WERI-Rb-1 (cell line): ENCODE results near the gene CERKL.

Experiments
- DNase-seq: peaks from one replicate; pipeline ENCODE4 v3.0.0-alpha.2; 2020
- H3K27ac ChIP-seq: fragments of 250-450 bp; sonication (Bioruptor Pico); 2 replicates; pipeline ENCODE4 v1.5.1; 2020; ENCODE audit warnings: mild to moderate bottlenecking, moderate library complexity
- H3K27me3 ChIP-seq: fragments of 250-450 bp; sonication (Bioruptor Pico); 2 replicates; pipeline ENCODE4 v1.5.1; 2021; ENCODE audit warnings: mild to moderate bottlenecking, low read depth, moderate library complexity; ENCODE audit not compliant: insufficient read depth, severe bottlenecking
- H3K36me3 ChIP-seq: fragments of 250-450 bp; sonication (Bioruptor Pico); 2 replicates; pipeline ENCODE4 v1.5.1; 2020; ENCODE audit warnings: mild to moderate bottlenecking, moderate library complexity
- H3K4me3 ChIP-seq: 2 replicates; pipeline ENCODE4 v1.5.1; 2011; ENCODE audit warnings: low read depth, mild to moderate bottlenecking, control low read depth, low read length
- H3K9me3 ChIP-seq: fragments of 250-450 bp; sonication (Bioruptor Pico); 2 replicates; pipeline ENCODE4 v1.5.1; 2021; ENCODE audit warnings: mild to moderate bottlenecking, moderate library complexity; ENCODE audit not compliant: severe bottlenecking
- TF ChIP-seq, protein P1 (sequence below): IDR thresholded peaks from 2 replicates; pipeline ENCODE4 v1.5.1; 2011; ENCODE audit warnings: low read depth, mild to moderate bottlenecking, control low read depth, inconsistent platforms, low read length

The CERKL gene

DNA sequence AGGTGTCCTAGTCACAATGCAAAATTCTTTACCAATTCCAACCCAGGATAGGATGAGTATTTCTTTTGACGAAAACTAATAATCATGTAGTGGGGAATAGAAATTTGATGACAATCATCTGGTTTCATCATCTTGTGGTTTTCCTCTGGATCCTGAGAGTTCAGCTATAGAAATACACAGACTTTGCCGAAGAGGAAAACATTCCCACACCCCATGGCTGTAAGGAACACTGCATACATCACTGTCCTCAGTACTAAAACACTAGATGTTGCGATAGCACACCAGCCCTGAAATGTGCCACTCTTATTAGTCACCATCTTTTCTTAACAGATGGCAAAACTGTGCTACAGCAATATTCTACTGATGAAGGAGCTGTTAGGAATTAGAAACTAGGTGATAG lies 29.4 kb downstream of the CERKL start:
- no peak overlapping the region for H3K27ac ChIP-seq
- no peaks in the 10 kb centered on the region for H3K9me3 ChIP-seq
- no peaks in the 10 kb centered on the region for H3K36me3 ChIP-seq
- TF ChIP-seq, protein P1, sequence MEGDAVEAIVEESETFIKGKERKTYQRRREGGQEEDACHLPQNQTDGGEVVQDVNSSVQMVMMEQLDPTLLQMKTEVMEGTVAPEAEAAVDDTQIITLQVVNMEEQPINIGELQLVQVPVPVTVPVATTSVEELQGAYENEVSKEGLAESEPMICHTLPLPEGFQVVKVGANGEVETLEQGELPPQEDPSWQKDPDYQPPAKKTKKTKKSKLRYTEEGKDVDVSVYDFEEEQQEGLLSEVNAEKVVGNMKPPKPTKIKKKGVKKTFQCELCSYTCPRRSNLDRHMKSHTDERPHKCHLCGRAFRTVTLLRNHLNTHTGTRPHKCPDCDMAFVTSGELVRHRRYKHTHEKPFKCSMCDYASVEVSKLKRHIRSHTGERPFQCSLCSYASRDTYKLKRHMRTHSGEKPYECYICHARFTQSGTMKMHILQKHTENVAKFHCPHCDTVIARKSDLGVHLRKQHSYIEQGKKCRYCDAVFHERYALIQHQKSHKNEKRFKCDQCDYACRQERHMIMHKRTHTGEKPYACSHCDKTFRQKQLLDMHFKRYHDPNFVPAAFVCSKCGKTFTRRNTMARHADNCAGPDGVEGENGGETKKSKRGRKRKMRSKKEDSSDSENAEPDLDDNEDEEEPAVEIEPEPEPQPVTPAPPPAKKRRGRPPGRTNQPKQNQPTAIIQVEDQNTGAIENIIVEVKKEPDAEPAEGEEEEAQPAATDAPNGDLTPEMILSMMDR: no peak
- DNase-seq: no peak
- no peak overlapping the region for H3K4me3 ChIP-seq
- no peaks in the 10 kb centered on the region for H3K27me3 ChIP-seq

DNA sequence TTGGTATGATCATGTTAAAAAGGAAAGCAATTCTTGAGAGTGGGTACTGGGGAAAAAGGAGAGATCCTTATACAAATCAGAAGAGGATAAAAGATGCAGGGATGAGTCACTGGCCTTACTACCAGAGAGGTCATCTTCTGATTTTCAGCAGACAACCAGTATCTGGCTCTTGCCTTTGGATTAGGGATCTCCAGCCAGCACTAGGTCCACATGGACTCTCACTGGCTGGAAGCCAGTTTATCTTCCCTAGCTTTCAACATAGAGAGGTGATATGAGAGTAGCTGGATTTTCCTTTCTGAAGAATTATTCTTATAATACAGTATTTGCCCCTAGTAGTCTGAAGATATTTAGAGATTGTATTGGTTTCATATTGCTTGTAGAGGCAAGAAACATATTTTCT lies 30.2 kb downstream of the CERKL start:
- TF ChIP-seq, protein P1: no peak
- Histone ChIP-seq H3K9me3 (no peaks in the 10 kb centered on the region), H3K36me3 (no peaks in the 10 kb centered on the region), H3K27ac (no peak overlapping the region), H3K27me3 (no peaks in the 10 kb centered on the region), H3K4me3 (no peak overlapping the region)
- no peak for DNase-seq

DNA sequence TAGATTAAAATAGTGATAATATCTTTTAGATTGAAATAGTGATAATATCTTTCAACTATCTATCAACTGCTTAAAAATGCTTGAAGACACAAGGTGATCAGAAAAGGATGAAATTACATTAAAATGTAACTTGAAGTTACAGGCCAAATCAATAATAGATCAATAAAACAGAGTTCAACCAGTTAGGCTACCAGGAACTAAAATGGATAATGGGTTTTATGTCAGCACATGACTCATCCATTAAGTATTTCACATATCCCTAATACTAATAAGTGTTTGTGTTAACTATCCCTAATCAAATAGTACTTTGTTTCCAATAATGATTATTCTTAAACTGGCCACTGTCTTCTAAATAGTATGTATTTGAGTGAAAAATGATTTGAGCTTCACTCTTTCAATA lies 33.7 kb downstream of the CERKL start:
- Histone ChIP-seq H3K9me3 (no peaks in the 10 kb centered on the region), H3K27me3 (no peaks in the 10 kb centered on the region), H3K4me3 (no peak overlapping the region), H3K36me3 (no peaks in the 10 kb centered on the region), H3K27ac (no peak overlapping the region)
- TF ChIP-seq, protein P1: no peak
- no peak for DNase-seq

DNA sequence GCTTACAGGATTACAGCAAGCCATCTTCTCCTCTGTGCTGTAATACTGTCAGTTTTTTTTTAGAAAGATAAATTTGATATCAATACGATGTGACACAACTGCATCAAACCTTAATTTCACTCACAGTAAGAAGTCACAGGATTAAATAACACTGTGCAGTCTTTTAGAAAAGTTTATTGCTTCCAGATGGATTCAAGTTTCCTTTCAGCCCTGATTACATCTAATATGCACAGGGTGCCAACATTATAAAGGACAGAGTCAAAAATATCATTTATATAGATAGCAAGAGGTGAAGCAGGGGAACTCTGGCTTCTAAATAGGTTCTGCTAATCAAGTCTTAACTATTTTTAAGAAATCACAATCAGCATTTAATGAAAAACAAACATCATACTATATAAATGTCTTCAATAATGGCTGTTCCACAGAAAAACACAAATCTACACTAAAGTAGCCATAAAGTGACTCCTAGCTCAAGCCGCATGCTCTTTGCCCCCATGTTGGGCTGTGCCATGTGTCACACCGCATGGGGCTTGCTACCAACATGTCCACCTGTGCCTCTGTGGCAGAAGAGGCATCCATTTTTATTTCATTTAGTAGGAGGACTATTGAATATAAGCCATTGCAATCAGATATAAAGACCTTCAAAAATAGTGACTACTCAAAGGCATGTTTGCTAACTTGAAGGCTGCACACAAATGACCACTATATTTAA lies 35.0 kb downstream of the CERKL start:
- no peaks in the 10 kb centered on the region for H3K9me3 ChIP-seq
- DNase-seq: no peak
- no peak overlapping the region for H3K4me3 ChIP-seq
- TF ChIP-seq, protein P1: no peak
- no peak overlapping the region for H3K27ac ChIP-seq
- no peaks in the 10 kb centered on the region for H3K27me3 ChIP-seq
- no peaks in the 10 kb centered on the region for H3K36me3 ChIP-seq

DNA sequence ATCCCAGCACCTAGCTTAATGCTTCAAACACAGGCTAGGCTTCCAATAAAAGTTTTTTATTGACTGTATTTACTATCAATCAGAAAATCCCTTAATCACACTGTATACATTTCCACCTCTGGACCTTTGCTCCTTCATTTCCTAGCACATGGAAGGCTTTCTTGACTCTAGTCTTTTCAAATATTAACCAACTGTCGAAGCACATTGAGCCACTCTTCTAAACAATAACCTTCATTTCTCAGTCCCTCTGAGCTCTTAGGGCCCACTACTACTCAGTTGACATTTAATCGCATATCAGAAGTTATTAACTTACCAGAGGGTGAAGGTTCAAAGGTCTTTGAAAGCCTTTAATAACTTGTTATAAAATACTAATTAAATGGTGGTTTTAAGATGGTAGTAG lies 37.4 kb downstream of the CERKL start:
- TF ChIP-seq, protein P1: no peak
- H3K36me3 ChIP-seq: no peaks in the 10 kb centered on the region
- no peak for DNase-seq
- no peaks in the 10 kb centered on the region for H3K27me3 ChIP-seq
- no peak overlapping the region for H3K4me3 ChIP-seq
- H3K9me3 ChIP-seq: no peaks in the 10 kb centered on the region
- H3K27ac ChIP-seq: no peak overlapping the region

DNA sequence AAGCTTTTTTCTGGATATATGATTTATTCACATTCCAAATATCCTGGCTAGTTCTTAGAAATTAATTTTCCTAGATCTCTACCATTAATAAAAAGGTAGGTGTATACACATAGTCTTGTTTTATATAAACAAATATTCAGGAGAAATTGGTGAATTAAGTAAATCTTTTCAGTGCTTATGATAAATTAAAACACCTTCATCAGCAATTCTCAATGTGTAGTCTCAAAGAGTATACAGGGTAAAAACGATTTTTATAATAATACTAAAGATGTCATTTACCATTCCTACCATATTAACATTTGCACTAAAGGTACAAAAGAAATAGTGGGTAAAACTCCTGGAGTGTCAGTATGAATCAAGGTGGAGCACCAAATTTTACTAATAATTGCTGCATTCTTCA lies 40.2 kb downstream of the CERKL start:
- Histone ChIP-seq H3K27me3 (no peaks in the 10 kb centered on the region), H3K27ac (peak overlapping the region; percentile 19), H3K36me3 (no peaks in the 10 kb centered on the region), H3K4me3 (no peak overlapping the region), H3K9me3 (no peaks in the 10 kb centered on the region)
- DNase-seq: no peak
- TF ChIP-seq, protein P1: no peak
